Neuronal stem cell (in vitro differentiated cells): ENCODE results near the gene SART3.

Source experiments
- DNase-seq: peaks from one replicate; pipeline ENCODE4 v3.0.0-alpha.2; 2013; ENCODE audit warnings: low spot score
- H2AFZ ChIP-seq: one replicate; pipeline ENCODE4 v1.6.1; 2013; ENCODE audit warnings: mild to moderate bottlenecking, low read length, inconsistent platforms
- H2AK5ac ChIP-seq: 2 replicates; pipeline ENCODE4 v1.6.1; 2013; ENCODE audit warnings: low read depth, mild to moderate bottlenecking, inconsistent platforms, low read length, moderate library complexity, mixed read lengths
- H2BK120ac ChIP-seq: 2 replicates; pipeline ENCODE4 v1.6.1; 2013; ENCODE audit warnings: low read depth, mild to moderate bottlenecking, inconsistent platforms, low read length, moderate library complexity, mixed read lengths
- H2BK12ac ChIP-seq: one replicate; pipeline ENCODE4 v1.6.1; 2013; ENCODE audit warnings: low read length, inconsistent platforms
- H2BK15ac ChIP-seq: 2 replicates; pipeline ENCODE4 v1.6.1; 2013; ENCODE audit warnings: mild to moderate bottlenecking, low read length, inconsistent platforms, mixed read lengths
- H2BK5ac ChIP-seq: one replicate; pipeline ENCODE4 v1.6.1; 2013; ENCODE audit warnings: inconsistent platforms, mild to moderate bottlenecking, low read length, moderate library complexity
- H3K14ac ChIP-seq: one replicate; pipeline ENCODE4 v1.6.1; 2013; ENCODE audit warnings: low read length, inconsistent platforms
- H3K18ac ChIP-seq: 2 replicates; pipeline ENCODE4 v1.6.1; 2013; ENCODE audit warnings: low read length, inconsistent platforms
- H3K23ac ChIP-seq: 2 replicates; pipeline ENCODE4 v1.6.1; 2013; ENCODE audit warnings: low read depth, mild to moderate bottlenecking, mixed read lengths, low read length, inconsistent platforms; ENCODE audit not compliant: poor library complexity
- H3K27ac ChIP-seq: replicated peaks from 3 replicates; pipeline ENCODE4 v1.5.1; 2013; ENCODE audit warnings: low read length, inconsistent platforms
- H3K27me3 ChIP-seq, 3 experiments: 2 replicates each; pipeline ENCODE4 v1.6.1; 2013; ENCODE audit warnings: low read length in 3 of 3, mild to moderate bottlenecking in 2 of 3, inconsistent platforms in 1 of 3, low read depth in 1 of 3, mixed read lengths in 1 of 3, moderate library complexity in 1 of 3; ENCODE audit not compliant: control insufficient read depth in 3 of 3, insufficient read depth in 3 of 3
- H3K36me3 ChIP-seq, 2 donors: replicated peaks in 1 of 2; 2 replicates each; pipeline ENCODE4 v1.6.1; 2013; ENCODE audit warnings: low read length in 2 of 2; ENCODE audit not compliant: control insufficient read depth in 2 of 2, insufficient read depth in 2 of 2
- H3K4ac ChIP-seq: 2 replicates; pipeline ENCODE4 v1.6.1; 2013; ENCODE audit warnings: inconsistent platforms, mild to moderate bottlenecking, low read length, moderate library complexity
- H3K4me1 ChIP-seq, 2 donors: 1 replicate in 1 of 2; 2 replicates in 1 of 2; pipeline ENCODE4 v1.6.1; 2013; ENCODE audit warnings: low read length in 2 of 2, low read depth in 1 of 2; ENCODE audit not compliant: control insufficient read depth in 2 of 2, insufficient read depth in 1 of 2
- H3K4me2 ChIP-seq: one replicate; pipeline ENCODE4 v1.6.1; 2013; ENCODE audit warnings: mild to moderate bottlenecking, low read length, inconsistent platforms; ENCODE audit not compliant: insufficient read depth, poor library complexity, severe bottlenecking
- H3K4me3 ChIP-seq, 2 donors: 2 replicates each; pipeline ENCODE4 v1.5.1; 2013; ENCODE audit warnings: low read length in 2 of 2, mild to moderate bottlenecking in 2 of 2, inconsistent platforms in 1 of 2, moderate library complexity in 1 of 2
- H3K79me1 ChIP-seq: one replicate; pipeline ENCODE4 v1.6.1; 2013; ENCODE audit warnings: low read depth, mild to moderate bottlenecking, inconsistent platforms, low read length, moderate library complexity
- H3K9ac ChIP-seq: one replicate; pipeline ENCODE4 v1.6.1; 2013; ENCODE audit warnings: mild to moderate bottlenecking, low read depth, low read length, inconsistent platforms; ENCODE audit not compliant: poor library complexity
- H3K9me3 ChIP-seq, 2 donors: replicated peaks in 1 of 2; 2 replicates each; pipeline versions ENCODE3 to v1.6.1; 2013; ENCODE audit warnings: low read length in 2 of 2, mild to moderate bottlenecking in 2 of 2, inconsistent platforms in 1 of 2, low read depth in 1 of 2, mixed read lengths in 1 of 2, moderate library complexity in 1 of 2; ENCODE audit not compliant: control insufficient read depth in 2 of 2, insufficient read depth in 1 of 2
- H4K8ac ChIP-seq: one replicate; pipeline ENCODE4 v1.6.1; 2013; ENCODE audit warnings: low read depth, mild to moderate bottlenecking, inconsistent platforms, low read length, moderate library complexity
- H4K91ac ChIP-seq: one replicate; pipeline ENCODE4 v1.6.1; 2013; ENCODE audit warnings: low read length, low read depth, mild to moderate bottlenecking, inconsistent platforms; ENCODE audit not compliant: poor library complexity
- WGBS, 2 donors: extraction: QIAGEN DNeasy Blood & Tissue Kit; methylation state at CpG; one replicate each; pipeline ENCODE4 v1.1.7; 2013; ENCODE audit warnings: missing lambda C conversion rate in 2 of 2, mixed read lengths in 1 of 2; ENCODE audit not compliant: insufficient read length in 2 of 2, insufficient replicate concordance in 1 of 2; ENCODE audit errors: extremely low coverage in 2 of 2; 5-methylcytosine and 5-hydroxymethylcytosine counted together

SART3 gene

DNA sequence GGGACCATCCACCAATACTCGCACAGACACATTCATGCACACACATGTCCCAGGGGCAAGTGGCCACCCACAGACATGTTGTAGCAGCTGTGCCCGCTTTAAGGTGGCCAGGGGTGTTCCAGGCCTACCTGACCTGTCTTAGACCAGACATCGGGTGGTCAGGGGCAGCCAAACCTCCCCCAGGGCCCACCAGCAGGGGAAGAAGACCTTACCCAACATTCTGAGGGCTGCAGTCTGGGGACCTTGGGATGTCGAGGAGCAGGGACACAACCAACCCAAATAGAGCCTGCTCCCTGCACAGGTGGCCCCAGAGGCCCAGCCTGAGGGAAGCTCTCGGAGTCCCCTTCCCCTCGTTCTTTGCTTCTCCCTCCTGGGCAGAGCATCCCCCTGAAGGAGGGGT lies 38.6 kb upstream of the SART3 start:
- Histone ChIP-seq H3K9me3 (peaks cover 0 to 2% of the 10 kb centered on the region in 2 donors), H2BK12ac (peak overlapping the region; percentile 32), H3K9ac (no peak overlapping the region), H2BK15ac (peak overlapping the region; percentile 3), H2BK5ac (no peak overlapping the region), H3K27me3 (peaks cover 0 to 3% (median 0%) of the 10 kb centered on the region in 3 experiments), H3K4me2 (no peak overlapping the region), H4K91ac (no peak overlapping the region), H3K23ac (peak overlapping the region; percentile 26), H4K8ac (no peak overlapping the region), H3K18ac (peak overlapping the region; percentile 39), H2AFZ (no peak overlapping the region), H3K79me1 (no peaks in the 10 kb centered on the region), H2AK5ac (peak overlapping the region; percentile 40), H3K36me3 (no peaks in the 10 kb centered on the region), H3K4ac (no peak overlapping the region), H3K27ac (no peak overlapping the region), H2BK120ac (no peak overlapping the region), H3K4me3 (no peak overlapping the region), H3K4me1 (peaks cover 16% of the 10 kb centered on the region in 2 donors), H3K14ac (no peak overlapping the region)
- no CpG with 5 or more reads among the region's 6 CpGs for WGBS, 2 donors
- no peak for DNase-seq

DNA sequence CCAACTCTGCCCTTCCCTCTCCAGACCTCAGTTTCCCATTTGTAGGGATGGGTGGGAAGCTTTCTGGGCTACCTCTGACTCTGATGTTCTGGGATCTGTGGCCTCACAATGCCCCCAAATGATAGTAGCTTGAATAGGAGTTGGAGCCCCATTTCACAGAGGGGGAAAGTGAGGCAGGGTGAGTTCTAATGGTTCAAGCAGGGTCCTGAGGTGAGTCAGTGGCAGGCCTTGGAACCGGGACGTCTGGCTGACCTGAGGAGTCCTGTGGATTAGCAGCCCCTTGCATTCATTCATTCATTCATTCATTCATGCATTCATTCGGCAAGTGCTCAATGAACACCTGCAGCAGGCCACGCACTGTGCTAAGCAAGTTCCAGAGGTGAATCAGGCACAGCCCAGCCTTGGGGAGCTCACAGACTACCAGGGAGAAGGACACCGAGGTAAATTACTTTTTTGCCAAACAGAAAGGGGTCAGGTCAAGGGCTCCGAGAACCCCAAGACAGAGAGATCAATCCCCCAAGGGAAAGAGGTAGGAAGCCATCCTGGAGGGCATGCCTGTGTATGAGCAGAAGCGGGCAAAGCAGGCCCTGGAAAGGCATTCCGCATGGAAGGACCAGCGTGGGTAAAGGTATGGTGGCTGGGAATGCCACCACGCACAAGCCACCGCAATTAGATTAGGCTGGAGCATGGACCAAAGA lies 37.7 kb upstream of the SART3 start:
- WGBS, 2 donors = no CpG with 5 or more reads among the region's 11 CpGs

GRCh38 chr12:108597559-108598471 lies 36.8 kb upstream of the SART3 start, which contains the start of gene TMEM119:
Gene TMEM119 (minus strand): TSS chr12:108598084. CDS start chr12:108592383, 5,701 bp downstream.
- H3K9ac ChIP-seq = no peak within 1 kb of the TSS
- peak within 1 kb of the TSS; percentile 43 for H2AK5ac ChIP-seq
- no peaks in the 10 kb centered on the region for H3K27me3 ChIP-seq
- H3K23ac ChIP-seq = no peak within 1 kb of the TSS
- H4K8ac ChIP-seq = peak within 1 kb of the TSS; percentile 29
- DNase-seq = no peak
- H2BK15ac ChIP-seq = peak within 1 kb of the TSS; percentile 18
- peaks cover 13 to 16% of the 10 kb centered on the region in 2 donors for H3K4me1 ChIP-seq
- H2AFZ ChIP-seq = peak within 1 kb of the TSS; percentile 83
- H2BK5ac ChIP-seq = peak within 1 kb of the TSS; percentile 15
- no peak within 1 kb of the TSS for H3K14ac ChIP-seq
- no peak within 1 kb of the TSS for H3K4me2 ChIP-seq
- WGBS, 2 donors = no CpG with 5 or more reads among the region's 27 CpGs
- H3K27ac ChIP-seq = no peak within 1 kb of the TSS
- no peak within 1 kb of the TSS for H3K4ac ChIP-seq
- H4K91ac ChIP-seq = peak within 1 kb of the TSS; percentile 38
- H2BK120ac ChIP-seq = no peak within 1 kb of the TSS
- peak within 1 kb of the TSS; percentile 8 to 19 for H3K4me3 ChIP-seq
- peak within 1 kb of the TSS; percentile 63 for H2BK12ac ChIP-seq
- no peaks in the 10 kb centered on the region for H3K9me3 ChIP-seq
- H3K36me3 ChIP-seq = no peaks in the 10 kb centered on the region
- peak within 1 kb of the TSS; percentile 78 for H3K18ac ChIP-seq
- no peaks in the 10 kb centered on the region for H3K79me1 ChIP-seq

More for the DNA sequence above, 37.7 kb upstream of the SART3 start:
- peaks cover 13 to 16% of the 10 kb centered on the region in 2 donors for H3K4me1 ChIP-seq
- no peak overlapping the region for H3K14ac ChIP-seq
- H3K27me3 ChIP-seq = peaks cover 0 to 2% (median 0%) of the 10 kb centered on the region in 3 experiments
- H4K91ac ChIP-seq = no peak overlapping the region
- no peaks in the 10 kb centered on the region for H3K79me1 ChIP-seq
- no peak overlapping the region for H4K8ac ChIP-seq
- peak overlapping the region; percentile 83 for H2AFZ ChIP-seq
- no peak overlapping the region for H3K4ac ChIP-seq
- H3K4me3 ChIP-seq = no peak overlapping the region
- no peak overlapping the region for H3K9ac ChIP-seq
- DNase-seq = no peak
- H2BK5ac ChIP-seq = peak overlapping the region; percentile 15
- no peaks in the 10 kb centered on the region for H3K36me3 ChIP-seq
- H3K9me3 ChIP-seq = peaks cover 0 to 2% of the 10 kb centered on the region in 2 donors
- H2BK12ac ChIP-seq = no peak overlapping the region
- no peak overlapping the region for H2AK5ac ChIP-seq
- H3K23ac ChIP-seq = no peak overlapping the region
- no peak overlapping the region for H3K18ac ChIP-seq
- no peak overlapping the region for H2BK120ac ChIP-seq
- H3K4me2 ChIP-seq = no peak overlapping the region
- H3K27ac ChIP-seq = no peak overlapping the region
- peak overlapping the region; percentile 3 for H2BK15ac ChIP-seq
